ENCODE results near the gene KRT86. TPM values are rescaled to one million over a fixed set of nuclear protein-coding genes. Genes with fewer than 3 reads are reported as not detected.

KRT86 gene
- total and polyA plus RNA-seq, 2 of the 13 experiments (the other 11 are each of a cell fraction or from before 2014, with no cell fraction given): not detected

GRCh38 chr12:52256584-52256935, 17.9 kb upstream of the KRT86 start:
- intact Hi-C loops (cut with micrococcal nuclease; ENCODE audit: unreplicated experiment): no loop called here
- no peaks in the 10 kb centered on the region for H3K4me1 ChIP-seq (ENCODE audit: insufficient read depth, low read length)
- no peak overlapping the region for H3K9ac ChIP-seq (ENCODE audit: insufficient read depth, low read depth, low read length)
- no peak overlapping the region for H2AFZ ChIP-seq (ENCODE audit: low read length)
- CTCF ChIA-PET (ENCODE audit: low intra/inter-chr PET ratio, low total read pairs): no interaction called here
- no peak for FAIRE-seq
- in situ Hi-C loops (cut with HindIII; ENCODE audit: extremely low pct_ligation_motif_present, low pct_unique_long_range_greater_than_20kb): no loop called here
- no peaks in the 10 kb centered on the region for H3K79me2 ChIP-seq (ENCODE audit: insufficient read depth, low read length)
- no peaks in the 10 kb centered on the region for H4K20me1 ChIP-seq (ENCODE audit: insufficient read depth, low read length)
- peaks cover 1 to 32% of the 10 kb centered on the region in 2 experiments; a peak in 4 of 5 replicates for H3K27me3 ChIP-seq (ENCODE audit: control insufficient read depth in 1 of 2, insufficient read depth in 2 of 2, low read length in 2 of 2)
- no peak for DNase-seq (ENCODE audit: low spot score)
- no TSS peak for BruUV-seq (replicated peaks)
- no peak overlapping the region for H3K4me3 ChIP-seq (replicated peaks in 1 of 3; ENCODE audit: insufficient read depth in 1 of 3, low read depth in 2 of 3, low read length in 3 of 3)
- H3K4me2 ChIP-seq (ENCODE audit: low read depth, low read length): no peak overlapping the region
- TF ChIP-seq CEBPG (CRISPR knock-in tag; IDR thresholded peaks at IDR 0.05) (no peak), MXD3 (CRISPR knock-in tag; IDR thresholded peaks at IDR 0.05) (no peak), PCBP1 (IDR thresholded peaks at IDR 0.05; ENCODE audit: borderline replicate concordance, low read depth, low read length) (no peak), ZNF552 (CRISPR knock-in tag; IDR thresholded peaks at IDR 0.05; ENCODE audit: borderline replicate concordance) (no peak), SALL2 (CRISPR knock-in tag; IDR thresholded peaks at IDR 0.05) (no peak), JUND (CRISPR knock-in tag; IDR thresholded peaks at IDR 0.05) (no peak), ZNF275 (CRISPR knock-in tag; IDR thresholded peaks at IDR 0.05; ENCODE audit: borderline replicate concordance) (no peak), ZNF790 (CRISPR knock-in tag; IDR thresholded peaks at IDR 0.05; ENCODE audit: borderline replicate concordance) (no peak), ZBTB34 (CRISPR knock-in tag; IDR thresholded peaks at IDR 0.05) (no peak), ZNF101 (CRISPR knock-in tag; IDR thresholded peaks at IDR 0.05; ENCODE audit: borderline replicate concordance, low read depth) (no peak), NFATC3 (CRISPR knock-in tag; IDR thresholded peaks at IDR 0.05) (no peak), ZSCAN29 (CRISPR knock-in tag; conservative IDR thresholded peaks at IDR 0.05) (no peak), CHCHD3 (CRISPR knock-in tag; IDR thresholded peaks at IDR 0.05) (no peak), FOSL1 (CRISPR knock-in tag; IDR thresholded peaks at IDR 0.05; ENCODE audit: borderline replicate concordance) (no peak), ZSCAN9 (CRISPR knock-in tag; IDR thresholded peaks at IDR 0.05; ENCODE audit: borderline replicate concordance) (no peak), SNAPC5 (CRISPR knock-in tag; IDR thresholded peaks at IDR 0.05; ENCODE audit: borderline replicate concordance) (no peak), ZNF724P (CRISPR knock-in tag; IDR thresholded peaks at IDR 0.05; ENCODE audit: borderline replicate concordance) (no peak)
- TF ChIP-seq, protein P1, sequence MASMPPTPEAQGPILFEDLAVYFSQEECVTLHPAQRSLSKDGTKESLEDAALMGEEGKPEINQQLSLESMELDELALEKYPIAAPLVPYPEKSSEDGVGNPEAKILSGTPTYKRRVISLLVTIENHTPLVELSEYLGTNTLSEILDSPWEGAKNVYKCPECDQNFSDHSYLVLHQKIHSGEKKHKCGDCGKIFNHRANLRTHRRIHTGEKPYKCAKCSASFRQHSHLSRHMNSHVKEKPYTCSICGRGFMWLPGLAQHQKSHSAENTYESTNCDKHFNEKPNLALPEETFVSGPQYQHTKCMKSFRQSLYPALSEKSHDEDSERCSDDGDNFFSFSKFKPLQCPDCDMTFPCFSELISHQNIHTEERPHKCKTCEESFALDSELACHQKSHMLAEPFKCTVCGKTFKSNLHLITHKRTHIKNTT (CRISPR knock-in tag; IDR thresholded peaks at IDR 0.05): no peak
- POLR2A ChIA-PET: no interaction called here
- WGBS (ENCODE audit: low lambda C conversion rate): 0% methylated on average over 2 of the region's 2 CpGs
- ATAC-seq: no peak
- H3K27ac ChIP-seq (ENCODE audit: extremely low read length, insufficient read depth, low read length): no peak overlapping the region
- H3K36me3 ChIP-seq (replicated peaks in 1 of 2; ENCODE audit: control insufficient read depth in 1 of 2, insufficient read depth in 2 of 2, low read length in 2 of 2): no peaks in the 10 kb centered on the region
- no peaks in the 10 kb centered on the region for H3K9me3 ChIP-seq (ENCODE audit: low read length)

Data from HepG2 (cell line).